NCI-H2081 (cell line): ENCODE results near the gene SEMA3D.

Experiments
- DNase-seq, 2 experiments: peaks; one replicate each; lab custom pipeline; 2025; lab: John Stamatoyannopoulos, UW

Gene SEMA3D

DNA sequence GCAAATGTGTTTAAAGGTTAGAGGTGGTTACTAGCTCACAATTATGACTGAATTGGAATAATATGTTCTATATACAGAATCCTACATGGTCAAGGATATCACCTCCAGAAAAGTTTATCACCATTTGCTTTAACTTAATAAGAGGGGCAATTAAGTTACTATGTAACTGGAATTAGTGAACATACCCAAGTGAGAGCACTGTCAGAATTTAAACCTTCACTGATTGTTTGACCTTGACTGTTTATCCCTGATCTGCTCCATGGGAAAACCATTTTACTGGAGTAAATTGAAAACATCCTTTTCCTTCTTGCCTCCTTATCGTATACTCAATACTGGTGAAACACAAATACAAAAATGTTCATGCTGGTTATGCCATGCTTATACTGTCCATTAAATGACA lies 107.4 kb downstream of the SEMA3D start:
- no peak for DNase-seq

DNA sequence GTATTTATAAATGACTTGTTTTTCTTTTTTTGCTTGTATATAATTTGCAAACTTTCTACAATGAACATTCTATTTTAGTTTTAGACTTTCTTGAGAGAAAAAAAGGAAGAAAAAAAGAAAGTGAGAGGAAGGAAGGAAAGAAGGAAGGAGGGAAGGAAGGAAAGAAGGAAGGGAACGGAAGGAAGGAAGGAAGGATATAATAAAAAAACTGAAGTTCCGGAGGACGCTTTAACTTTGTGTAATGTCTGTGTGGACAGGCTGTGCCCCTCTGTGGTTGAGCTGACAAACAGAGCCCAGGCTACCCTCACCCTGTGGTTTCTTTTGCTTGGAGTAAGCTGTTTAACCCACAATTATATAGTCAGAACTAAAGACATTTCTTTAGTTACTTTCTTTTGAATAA lies 108.7 kb downstream of the SEMA3D start:
- no peak for DNase-seq

DNA sequence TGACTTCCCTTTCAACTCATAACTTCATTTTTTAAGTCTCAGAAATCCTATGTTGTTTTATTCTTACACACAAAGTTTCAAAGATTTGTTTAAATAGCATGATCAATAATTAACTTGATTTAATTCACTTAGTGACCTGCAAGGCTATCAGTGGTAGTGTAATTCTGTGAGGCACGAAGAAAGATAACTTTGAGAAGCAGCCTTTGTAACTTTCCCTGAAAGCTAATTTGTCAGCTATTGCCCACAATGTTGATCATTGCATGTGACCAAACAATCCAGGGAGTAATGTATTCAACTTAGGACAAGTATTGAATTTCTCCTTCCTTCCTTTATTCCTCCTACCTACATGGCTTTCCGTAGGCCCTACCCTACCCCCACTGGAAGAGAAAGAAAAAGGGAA lies 111.0 kb downstream of the SEMA3D start:
- DNase-seq: no peak

DNA sequence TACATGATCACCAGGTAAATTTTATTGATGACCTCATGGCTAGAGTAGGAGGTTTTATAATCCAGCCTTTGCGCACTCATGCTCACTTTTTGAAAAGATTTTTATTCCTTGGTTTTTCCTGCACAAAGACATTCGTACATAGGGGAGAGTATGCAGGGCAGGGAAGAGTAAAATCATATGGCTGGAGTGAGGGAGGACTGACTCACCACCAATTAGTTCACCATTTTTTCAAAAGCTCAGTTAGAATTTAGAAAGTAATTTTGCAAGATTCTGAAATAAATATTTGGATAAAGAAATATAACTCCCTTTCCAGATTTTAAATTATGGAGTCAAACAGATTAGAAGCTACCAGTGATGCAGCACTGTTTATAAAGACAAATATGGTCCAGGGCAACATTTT lies 111.9 kb downstream of the SEMA3D start:
- DNase-seq: no peak

DNA sequence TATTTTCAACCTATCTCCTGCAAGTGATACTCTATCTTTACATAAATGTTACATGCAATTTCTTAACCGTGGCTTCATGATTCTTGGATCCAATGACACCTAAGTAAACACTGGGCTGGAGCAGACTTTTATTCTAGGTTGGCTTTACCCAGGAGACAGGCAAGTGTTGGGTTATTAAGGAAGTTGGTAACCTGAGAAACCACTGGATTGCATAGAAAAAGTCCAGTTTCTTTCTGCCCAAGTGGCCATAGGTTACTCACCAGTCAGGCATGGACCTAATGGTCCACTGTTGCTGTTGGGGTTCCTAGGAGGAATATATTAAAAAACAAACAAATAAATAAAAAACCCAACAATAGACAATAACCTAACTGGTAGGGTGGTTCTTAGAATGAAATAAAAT lies 112.8 kb downstream of the SEMA3D start:
- no peak for DNase-seq

DNA sequence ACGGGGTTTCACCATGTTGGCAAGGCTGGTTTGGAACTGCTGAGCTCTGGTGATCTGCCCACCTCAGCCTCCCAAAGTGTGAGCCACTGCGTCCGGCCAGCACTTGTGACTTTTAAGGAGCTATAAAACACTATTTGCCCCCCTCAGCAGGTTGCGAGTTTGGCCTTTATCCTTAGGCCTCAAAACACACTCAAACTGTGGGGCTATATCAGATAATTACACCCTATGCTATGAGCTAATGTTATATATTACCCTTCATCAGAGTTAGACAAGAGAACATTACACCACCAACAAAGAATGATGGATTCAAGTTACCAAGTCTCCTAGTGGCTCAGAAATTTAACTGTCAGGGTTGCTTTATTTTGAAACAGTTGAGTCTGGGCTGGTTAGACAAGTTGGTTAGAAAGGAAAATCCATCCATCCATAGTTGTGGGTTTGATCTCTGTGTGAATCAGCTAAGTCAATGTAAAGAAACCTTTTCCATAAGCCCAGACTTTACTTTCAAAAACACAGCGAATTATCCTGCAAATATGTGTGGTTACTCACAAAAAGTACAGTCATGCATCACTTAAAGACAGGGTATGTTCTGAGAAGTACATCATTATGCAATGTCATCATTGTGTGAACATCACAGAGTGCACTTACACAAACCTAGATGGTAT lies 115.8 kb downstream of the SEMA3D start:
- peak in 1 of 2 experiments; percentile 70 for DNase-seq

DNA sequence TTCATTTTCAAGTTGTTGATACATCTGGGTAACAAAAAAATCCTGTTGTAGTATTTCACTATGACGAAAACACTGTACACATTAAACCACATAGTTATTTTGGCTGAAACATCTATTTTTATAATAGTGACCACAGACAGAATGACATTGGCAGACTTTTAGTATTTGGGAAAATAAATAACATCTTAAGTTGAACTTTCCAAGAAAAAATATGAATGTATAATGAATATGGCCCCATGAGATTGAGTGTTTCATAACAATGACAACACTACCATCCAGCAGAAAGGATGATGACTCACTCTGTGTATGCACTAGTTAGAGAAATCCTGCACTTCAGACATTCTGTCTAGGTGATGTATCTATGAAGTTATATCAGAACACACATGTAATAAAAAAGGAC lies 118.1 kb downstream of the SEMA3D start:
- DNase-seq: no peak

DNA sequence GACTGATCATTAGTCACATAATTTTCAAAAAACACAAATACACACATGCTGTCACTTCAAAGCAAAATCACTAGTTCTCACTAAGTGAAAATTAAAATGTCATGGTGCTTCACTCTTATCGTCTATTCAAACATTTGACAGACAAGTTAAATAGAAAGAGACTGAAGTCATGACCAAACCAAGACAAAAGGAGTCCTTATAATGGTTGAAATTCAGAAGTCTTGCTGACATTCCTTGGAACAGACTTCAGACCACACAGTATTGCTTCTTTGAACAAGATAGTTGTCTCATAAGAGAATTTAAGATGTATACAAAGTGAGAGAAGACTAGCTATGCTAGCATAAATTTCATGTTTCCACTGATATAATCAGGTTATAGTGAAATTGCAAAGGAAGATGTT lies 119.5 kb downstream of the SEMA3D start:
- no peak for DNase-seq

DNA sequence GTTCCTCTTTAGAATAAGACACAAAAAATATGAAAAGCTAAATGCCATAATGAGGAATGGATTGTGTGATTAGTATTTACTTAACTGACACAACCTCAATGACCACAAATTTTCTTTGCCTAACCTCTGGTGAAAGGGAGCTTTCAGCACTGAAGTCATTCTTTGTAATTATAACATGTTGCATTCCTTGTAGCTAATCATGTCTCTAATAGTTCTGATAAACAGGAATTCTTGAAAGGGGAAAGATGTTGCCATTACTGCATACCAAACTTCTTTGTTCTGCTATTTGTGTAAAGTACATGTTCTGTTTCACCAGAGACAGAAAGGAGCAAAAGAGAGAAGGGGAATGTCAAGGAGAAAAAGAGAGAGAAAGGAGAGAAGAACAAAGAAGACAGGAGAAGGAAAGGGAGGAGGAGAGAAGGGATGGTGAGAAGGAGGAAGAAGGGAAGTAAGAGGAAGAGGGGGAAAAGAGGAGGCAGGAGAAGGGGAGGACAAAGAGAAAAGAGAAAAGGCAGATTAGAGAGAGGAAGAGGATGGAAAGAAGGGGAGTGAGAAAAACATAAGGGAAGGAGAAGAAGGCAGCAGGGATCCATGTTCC lies 120.9 kb downstream of the SEMA3D start:
- no peak for DNase-seq

DNA sequence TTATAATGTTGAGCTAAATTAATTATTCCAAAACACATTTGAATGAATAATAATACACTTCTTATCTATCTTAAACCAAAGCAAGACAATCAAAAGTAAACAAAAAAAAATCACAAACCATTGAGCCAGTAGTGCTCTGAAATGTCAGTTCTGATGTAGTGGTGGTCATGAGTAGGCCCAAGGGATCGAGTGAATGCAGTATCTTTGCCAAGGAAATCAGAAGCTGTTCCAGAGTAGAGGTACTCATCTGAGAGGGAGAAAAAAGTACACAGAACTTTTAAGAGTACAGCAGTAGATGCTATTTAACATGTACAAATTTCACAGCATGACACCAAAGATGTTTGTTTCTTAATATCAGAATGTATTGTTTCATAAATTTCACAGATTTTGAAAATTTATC lies 121.5 kb downstream of the SEMA3D start:
- no peak for DNase-seq

DNA sequence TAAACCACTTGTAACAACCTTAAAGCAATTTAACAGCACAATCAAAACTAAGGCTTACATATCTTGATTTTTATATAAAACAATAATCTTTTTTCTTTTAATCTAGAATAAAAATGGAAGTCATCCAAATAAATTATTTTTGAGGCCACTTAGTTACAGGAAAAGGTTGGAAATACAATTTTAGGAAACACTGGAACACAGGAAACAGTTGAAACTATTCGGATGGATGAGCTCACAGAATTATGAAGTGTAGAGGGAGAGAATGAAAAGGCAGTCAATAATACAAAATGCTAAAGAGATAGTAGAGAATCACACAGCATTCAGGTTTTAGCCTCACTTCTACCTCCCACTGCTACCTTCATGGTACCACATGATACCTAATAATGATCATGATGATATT lies 124.2 kb downstream of the SEMA3D start:
- DNase-seq: no peak

DNA sequence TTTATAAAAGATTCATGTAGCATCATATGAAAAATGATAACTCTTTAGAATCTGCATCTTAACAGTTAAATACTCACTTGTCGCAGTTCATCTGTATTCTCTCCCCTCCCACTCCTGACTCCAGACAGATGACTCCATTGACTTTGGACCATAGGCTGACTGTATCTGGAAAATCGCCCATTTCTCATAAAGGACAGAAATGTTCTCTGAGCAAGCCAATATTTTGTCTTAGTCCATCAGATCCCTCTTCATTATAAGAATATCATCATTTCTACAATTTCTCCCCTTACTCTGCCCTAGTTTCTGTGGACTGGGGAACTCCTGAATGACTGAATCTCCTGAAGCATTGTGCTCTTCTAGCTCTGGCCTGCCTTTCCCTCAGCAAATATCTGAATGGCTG lies 125.4 kb downstream of the SEMA3D start:
- DNase-seq: no peak

DNA sequence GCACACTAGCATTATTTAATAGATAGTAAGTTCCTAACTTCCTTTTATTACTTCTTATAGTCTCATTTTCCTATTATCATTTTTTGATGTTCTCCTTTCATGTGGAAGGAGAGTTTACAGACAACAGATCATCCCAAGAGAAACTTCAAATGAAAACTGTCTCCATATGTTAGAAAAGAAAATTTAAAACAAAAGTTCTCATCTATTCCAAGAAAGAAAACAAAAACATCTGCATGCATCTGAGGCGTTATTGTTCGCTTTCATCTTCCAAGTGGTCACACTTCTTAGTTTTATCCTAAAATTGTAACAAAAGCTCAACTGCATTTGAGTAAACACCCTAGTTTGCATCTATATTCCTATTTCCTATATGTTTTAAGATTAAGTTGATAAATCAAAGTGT lies 126.2 kb downstream of the SEMA3D start:
- no peak for DNase-seq

DNA sequence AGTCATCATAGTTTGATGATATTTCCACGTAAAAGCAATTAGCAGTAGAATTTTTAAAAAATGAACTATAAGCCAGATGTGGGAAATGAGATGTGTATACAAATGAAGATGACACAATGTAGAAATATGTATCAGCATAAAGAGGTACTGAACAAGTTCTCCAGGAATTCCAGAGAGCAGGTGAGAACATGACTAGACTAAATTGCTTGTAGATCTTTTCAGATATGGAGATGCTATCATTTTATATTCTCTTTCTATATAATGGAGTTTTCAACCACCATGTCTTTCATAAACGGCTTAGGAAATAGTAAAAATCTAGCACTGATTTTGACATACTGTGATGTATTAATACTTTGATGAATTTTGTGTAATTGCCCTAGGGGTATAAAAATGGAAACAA lies 130.9 kb downstream of the SEMA3D start:
- no peak for DNase-seq

DNA sequence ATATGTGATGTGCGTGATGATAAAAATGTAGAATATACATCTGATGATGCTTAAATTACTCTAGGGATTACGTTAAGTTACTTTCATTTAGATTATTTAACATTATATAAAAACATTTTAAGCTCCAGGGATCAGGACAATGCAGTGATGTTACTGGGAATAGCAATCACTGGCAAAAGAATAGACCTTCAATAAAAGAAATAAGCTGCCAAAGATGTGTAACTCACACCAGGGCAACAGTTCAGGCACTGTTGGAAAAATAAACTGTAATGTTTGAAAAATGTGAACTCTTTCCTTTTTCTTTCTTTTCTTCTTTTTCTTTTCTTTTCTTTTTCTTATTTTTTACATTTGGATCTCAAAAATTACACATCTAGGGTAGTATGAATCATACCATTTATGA lies 131.7 kb downstream of the SEMA3D start:
- DNase-seq: no peak

DNA sequence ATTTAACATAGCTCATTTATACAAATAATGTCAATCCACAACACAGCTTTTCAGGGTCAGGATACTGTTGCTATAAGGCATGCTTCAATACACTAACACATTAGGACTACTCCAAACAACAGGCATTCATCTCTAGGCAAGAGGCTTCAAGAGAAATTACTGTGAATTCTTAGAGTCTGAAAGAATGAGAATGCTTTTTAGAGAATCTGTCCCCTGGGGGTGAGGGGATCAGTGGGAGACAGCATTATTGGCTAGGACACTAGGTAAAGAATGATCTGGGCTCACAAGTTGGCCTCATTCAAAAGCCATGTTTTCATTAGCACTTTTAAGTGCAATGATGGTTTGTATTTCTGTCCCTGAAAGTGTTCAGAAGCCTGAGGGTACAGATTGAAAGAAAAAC lies 132.6 kb downstream of the SEMA3D start:
- no peak for DNase-seq

DNA sequence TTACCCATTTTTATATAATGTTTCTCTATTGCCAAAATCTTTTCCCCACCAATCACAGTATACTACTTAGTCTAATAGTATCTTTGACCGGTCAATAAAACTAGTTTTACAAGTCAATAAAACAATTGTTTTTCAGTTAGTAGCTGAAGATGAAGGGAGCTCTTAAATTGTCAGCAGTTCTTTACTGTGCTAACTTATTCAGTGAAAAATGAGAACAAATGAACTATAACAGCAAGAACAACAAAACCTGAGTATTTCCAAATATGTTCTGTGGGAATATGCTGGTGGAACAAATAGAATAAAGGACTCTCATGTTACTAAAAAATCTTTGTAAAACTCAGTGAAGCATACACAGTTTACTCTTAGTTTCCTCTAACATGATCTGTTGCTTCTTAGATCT lies 134.0 kb downstream of the SEMA3D start:
- DNase-seq: no peak

DNA sequence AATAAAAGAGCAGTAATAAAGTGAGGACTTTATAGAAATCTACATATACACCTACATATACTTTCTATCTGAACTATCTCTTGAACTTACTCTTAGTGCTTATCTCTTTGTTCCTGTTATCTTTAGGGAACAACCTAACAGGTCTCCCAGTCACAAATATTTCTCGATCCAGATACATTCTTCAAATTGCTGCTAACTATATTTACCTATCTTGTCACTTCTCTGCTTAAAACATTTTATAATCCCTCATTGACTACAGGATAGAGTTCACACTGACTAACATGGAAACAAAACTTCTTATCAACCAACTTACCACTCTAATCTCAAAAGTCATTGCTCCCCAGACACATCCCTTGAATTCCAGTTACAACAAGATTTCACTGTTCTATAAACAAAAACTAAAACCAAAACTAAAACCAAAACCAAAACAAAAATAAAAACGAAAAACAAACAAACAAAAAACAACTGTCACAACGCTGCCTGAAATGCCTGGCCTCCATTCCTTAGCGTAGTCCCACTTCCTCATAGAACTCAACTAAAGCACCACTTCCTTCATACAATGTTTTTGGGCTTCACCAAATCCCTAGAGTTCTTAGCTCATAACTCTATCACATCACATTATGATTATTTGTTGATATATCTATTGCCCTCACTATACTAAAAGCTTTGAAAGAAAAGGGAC lies 134.7 kb downstream of the SEMA3D start:
- DNase-seq: no peak

DNA sequence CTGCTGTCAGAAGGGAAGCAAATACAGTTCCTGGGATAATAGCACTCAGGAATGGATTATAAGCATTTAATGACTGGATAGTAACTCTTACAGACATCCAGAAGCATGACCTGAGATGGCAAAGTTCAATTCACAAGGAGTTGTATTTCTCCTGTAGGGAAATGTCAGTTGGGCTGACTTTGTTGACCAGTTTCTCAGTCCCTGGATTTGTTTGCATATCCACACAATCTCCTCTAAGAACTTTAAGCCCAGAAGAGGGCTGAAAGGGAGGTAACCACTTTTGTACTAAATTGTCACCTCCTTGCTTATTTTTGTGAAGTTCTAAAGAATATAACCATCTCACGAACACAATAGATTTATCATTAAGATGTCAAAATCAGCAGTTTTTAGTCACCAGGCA lies 140.3 kb downstream of the SEMA3D start:
- DNase-seq: no peak

DNA sequence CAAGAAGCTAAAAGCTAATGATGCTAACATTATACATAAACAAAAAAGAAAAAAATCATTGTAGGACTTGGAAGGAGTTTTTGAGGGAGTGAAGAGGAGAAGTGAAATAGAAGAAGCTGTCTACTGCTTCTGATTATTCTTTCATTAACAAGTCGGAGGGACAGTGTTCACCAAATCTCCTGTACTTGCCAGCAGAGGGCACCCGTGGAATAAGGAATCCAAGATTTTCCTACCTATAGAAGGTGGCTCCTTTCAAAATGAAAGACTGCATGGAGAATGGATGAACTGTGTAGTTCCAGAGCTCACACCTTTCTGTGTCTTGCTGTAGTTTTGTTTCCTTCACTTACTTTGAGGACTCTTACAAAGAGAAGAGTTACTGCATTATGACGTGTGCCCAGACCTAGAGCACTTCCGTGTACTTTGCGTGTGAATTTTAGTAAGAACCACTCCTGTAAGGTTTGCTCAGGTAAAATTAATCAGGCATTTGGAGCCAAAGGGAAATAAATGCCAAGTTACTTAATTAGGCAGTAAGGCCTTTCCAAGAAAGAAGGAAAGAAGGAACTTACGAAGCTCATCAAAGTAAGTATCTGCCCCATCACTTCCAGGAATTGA lies 145.1 kb downstream of the SEMA3D start:
- peak; percentile 81 for DNase-seq

DNA sequence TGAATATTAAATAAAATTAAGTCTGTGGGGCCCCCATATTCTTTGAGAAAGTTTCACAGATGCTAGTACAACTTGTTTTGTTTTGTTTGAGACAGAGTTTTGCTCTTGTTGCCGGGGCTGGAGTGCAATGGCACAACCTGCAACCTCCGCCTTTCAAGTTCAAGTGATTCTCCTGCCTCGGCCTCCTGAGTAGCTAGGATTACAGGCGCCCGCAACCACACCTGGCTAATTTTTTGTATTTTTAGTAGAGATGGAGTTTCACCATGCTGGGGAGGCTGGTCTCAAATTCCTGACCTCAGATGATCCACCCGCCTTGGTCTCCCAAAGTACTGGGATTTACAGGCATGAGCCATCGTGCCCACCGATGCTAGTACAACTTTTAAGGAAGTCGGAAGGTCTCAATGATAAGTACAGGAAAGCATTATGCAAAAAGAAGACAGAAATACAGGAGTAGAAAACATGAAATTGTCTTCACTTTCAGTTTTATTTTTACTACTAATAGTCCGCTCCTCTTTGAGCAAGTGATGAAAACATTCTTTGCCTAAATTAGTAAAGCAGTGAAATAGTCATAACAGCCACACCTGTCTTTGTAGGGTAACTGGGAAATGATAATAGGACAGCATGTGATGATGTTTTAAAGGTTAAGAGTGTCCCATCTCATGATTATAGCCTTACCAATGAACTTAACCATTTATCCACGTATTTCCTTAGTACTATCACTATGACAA lies 147.5 kb downstream of the SEMA3D start:
- DNase-seq: no peak

DNA sequence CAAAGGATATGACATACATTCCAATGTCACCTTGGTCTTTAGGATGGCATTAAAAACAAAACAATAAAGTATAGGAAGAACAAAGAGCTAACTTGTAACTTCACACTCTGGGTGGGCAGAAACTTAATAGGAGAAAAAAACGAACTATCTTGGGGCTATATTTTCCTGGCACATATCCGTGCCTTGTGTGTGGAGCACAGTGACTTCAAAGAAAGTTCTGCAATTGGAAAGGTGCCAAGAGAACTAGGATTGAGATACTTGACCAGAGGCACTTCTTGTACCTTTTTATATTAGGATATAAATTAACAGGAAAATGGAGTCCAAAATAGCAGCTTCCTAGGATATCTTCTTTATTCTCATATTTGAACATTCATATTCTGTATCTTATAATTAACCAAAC lies 148.4 kb downstream of the SEMA3D start:
- no peak for DNase-seq

DNA sequence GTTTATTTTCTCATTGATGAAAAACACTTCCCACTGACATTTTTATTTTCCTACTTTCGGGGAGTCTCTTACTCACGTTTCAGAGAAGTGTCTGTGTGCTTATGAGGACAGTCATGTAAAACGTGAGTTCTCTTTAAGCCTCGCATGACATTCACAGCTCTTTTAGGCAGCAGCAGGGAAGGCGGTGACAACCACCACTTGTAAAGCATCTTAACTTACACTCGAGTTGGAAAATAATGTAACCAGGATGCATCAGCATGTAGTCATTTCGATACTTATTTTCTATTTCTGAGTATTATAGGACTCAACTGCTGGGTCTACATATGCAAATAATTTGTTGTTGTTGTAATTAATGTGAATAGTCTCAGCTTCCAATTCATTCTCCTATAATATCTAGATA lies 153.6 kb downstream of the SEMA3D start:
- DNase-seq: no peak
